NCI-H187 treated with DMSO at 0.1 percent for 48 hours (cell line): ENCODE measurements around the gene PPP2R2B.
"Not testable (repeated sequence)": the region's sequence is repeated elsewhere in the genome, so short reads cannot be mapped to it uniquely, and the experiment has no call there.

Experiments used
- DNase-seq: peaks from one replicate; lab custom pipeline; 2025; lab: John Stamatoyannopoulos, UW

The PPP2R2B gene

DNA sequence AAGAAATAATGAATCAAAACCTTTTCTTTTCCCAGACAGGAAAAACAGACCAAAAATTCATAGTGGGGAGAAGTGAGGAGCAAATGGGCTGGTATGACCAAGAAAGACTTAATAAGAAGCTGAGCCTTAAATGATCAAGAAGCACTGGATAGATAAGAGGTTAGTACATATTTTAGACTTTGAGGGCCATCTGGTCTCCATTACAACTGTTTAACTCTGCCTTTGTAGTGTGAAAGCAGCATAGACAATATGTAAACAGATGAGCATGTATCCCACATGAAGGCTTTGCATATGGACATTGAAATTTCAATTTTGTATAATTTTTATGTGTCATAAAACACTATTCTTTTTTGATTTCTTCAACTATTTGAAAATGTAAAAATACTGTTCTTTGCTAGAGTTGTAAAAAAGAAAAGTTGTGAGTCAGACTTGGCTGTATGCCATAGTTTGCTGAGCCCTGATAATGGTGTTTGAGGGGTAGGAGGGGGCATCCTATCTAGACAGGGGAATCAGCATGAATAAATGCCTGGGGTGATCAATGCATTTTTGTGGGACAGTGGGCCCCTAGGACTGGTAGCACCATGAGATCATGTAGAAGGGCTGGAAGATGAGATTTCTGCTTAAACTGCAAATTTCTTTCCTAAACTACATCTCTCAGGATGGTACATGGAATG is 270.8 kb downstream of the PPP2R2B start:
- DNase-seq, result no peak

DNA sequence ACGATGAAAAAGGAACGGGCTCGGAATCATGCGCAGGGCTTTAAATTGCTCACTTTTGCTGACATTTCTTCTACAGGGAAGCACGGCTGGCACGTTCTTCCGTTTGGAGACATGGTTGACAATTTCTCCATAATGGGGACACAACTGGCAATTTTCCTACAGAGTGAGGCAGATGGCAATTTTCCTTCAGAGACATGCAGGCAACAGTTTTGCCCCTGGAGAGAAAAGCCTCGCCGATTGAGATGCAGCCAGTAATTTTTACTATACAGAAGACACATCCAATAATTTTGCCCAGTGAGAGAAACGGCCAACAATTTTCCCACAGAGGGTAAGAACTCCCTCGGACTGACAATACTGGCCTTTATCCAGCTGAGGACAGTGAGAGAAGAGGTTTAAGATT is 271.7 kb downstream of the PPP2R2B start:
- DNase-seq, result no peak

DNA sequence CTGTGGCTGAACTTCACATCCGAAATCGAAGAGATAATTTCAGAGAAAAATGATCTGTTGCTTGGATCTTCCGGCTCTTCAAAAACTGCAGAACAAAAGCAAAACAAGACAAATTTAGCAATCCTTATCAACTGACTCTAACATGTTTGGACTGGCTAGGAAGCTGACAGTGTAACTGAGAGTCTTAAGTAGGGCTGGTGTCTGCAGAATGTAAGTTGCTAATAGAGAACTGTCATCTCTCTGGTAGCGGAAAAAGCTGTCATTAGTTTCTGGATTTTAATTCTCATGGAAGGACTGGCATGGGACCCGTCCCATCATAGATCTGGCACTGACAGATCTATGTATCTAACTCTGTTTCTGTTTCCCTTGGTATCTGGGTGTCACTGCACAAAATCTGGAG is 278.2 kb downstream of the PPP2R2B start:
- DNase-seq, result no peak

DNA sequence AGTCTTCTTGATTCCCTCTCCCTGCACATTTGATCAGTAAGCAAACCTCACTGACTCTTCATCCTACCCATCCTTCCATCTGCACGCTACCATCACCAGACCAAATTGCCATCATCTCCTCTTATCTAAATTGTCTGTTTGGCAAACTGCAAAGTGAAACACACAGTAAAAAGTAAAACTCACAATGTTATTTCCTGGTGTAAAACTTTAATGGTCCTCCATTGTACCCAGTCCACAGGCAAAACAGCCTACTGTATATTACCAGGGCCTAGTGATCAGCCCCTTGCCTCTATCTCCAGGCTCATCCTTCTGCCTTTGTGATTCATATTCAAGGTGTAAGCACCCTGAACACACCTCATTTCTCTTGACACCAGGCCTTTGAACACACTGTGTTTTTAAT is 279.3 kb downstream of the PPP2R2B start:
- no peak for DNase-seq

DNA sequence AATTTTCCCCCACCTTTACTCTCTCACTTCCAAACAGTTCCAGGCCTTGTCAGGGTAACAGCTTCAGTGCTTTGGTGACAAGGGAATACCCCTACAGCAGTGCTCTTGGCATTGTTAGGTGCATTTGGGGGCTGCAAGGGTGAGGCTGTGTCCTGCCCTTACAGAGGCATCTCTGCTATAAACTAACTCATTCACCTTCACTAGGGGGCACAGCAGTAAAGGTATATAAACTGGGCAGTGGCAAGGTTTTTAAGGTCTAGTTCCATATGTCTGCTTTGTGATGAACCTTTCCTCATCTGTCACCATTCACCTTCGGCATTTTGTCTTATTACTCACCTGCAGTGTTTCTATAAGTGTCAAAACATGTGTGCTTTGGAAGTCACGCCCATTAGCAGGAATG is 283.5 kb downstream of the PPP2R2B start:
- DNase-seq, result no peak

DNA sequence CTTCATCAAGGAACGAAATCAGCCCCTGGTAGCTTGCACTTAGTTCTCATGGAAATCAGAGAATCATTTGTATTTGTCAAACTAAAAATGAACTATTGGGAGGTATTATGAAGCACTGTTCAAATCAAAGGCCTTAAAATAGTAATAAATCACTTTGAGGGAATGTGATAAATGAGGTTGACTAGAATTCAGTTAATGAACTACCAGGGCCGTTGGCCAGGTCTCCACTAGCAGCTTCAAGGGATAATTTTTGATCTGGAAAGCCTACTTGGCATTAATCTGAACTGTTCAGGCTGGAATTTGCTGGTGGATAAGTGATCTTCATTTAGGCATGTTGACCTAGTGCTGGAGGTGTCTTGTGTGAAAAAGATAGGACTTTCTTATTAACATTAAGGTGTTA is 286.2 kb downstream of the PPP2R2B start:
- DNase-seq, result no peak

DNA sequence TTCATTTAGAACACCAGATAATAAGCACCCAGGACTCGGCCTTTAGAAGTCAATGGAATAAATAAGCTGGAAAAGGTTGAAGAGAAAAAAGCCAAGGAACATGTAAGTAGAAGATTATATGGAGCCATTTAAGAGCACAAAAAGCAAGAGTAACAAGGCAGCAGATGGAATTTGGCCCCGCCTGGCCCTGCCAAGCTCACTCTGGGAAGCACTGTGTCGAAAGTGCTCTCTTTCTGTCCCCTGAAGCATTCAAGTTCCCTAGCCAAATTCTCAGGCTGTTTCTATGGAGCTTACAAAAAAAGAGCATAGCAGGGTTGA is 289.6 kb downstream of the PPP2R2B start:
- DNase-seq, result no peak

DNA sequence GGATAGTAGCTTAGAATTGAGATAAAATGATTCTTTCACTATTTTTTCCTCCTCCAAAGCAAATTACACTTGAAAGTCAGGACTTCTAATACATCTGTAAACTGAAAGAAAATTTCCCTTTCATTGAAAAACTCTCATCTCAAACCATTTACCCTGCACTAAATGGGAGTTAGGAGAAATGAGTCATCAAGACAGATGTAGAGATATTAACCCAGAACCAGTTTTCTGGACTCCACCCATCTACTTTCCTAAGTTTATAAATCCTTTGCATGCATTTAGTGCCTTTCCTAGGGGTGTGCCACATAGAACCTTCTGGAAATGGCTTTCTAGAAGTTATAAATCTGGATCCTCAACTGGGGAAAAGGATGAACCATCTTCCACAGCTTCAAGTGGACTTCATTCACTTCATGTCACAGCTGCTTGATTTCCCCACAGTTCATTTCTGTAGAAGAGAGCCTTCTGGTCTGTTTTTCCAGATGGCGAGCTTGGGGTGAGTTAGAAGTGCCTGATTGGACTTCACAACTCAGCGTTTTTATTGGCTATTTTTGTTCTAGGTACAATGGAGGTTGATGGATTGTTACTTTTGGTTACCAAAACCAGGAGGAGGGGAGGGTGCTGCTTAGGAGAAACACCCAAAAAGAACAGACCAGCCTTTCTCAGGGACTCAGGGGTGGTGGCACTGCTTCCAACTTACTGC is 290.1 kb downstream of the PPP2R2B start:
- DNase-seq, result no peak

DNA sequence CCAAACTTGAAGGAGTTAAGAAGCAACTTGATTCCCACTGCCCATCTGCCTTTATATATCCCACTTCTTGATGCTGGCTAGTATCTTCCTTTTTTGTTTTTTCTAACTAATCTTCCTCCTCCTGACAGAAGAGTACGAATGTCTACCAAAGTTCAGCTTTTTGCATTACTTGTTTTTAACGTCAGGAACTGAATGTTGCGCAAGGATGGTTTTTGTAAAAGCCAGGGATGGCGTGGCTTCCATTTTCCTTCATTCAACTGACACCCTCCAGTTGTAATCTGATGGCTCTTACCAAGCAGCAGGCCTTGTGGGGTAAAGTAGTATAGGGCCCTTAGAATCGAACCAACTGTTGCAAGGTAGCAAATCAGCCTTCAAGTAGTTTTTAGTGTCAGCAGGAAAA is 291.8 kb downstream of the PPP2R2B start:
- no peak for DNase-seq

DNA sequence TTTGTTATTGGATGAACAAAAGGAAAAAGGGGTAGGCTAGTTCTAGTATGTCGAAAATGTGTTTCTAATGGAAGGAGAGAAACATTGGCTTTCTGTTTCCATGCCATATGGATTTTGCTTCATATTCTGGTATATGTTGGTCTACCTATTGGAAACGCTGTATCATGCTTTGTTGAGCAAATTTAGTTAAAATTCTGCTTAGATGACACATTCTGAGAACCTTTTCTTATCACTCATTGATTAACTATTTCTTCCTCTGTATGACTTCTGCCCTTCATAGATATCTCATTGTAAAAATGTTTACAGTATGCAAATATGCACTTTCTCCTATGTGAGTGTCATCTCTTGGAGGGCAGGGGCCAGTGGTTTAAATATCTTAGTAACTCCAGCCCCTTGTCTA is 293.8 kb downstream of the PPP2R2B start:
- no peak for DNase-seq

DNA sequence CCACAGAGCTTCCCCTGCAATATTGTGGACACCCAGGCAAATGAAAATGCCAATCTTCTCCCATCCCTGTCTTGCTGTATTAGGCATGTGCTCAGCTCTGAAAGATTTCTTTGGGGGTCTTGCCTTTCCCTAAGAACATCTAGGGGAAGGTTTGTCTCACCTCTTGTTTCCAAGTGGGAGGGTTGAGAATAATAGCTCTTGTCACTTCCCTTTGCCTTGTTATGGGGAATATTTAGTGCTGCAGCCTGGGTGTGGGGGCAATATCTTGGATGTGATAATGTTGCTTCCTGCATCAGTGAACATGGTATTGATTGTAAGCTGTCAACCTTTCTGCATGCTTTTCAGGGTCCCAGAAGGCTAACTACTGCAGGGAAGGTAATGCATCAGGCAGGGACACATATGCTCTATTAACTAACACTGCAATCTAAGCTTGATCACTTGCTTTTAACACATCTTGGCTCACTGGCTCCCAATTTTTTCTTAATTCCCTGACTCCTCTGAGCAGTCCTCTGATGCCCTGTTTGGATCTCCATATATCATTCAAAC is 296.4 kb downstream of the PPP2R2B start:
- no peak for DNase-seq

DNA sequence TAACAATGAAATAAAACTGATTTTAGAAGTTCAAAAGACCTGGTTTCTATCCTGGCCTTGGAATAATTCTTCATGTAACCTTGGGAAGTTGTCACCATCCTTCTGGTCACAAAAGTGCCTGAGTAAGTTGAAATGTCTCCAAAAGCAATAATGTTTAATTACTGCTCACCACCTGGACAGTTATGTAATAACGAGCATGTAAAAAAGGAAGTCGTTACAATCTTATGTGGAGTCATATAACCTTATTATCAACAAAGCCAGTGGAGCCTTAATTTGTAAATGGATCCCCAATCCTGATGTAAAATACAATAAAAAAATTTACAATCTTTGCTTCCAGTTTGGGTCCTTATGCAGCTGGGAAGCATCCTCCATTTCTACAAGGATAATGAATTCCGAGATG is 298.3 kb downstream of the PPP2R2B start:
- DNase-seq, result no peak

DNA sequence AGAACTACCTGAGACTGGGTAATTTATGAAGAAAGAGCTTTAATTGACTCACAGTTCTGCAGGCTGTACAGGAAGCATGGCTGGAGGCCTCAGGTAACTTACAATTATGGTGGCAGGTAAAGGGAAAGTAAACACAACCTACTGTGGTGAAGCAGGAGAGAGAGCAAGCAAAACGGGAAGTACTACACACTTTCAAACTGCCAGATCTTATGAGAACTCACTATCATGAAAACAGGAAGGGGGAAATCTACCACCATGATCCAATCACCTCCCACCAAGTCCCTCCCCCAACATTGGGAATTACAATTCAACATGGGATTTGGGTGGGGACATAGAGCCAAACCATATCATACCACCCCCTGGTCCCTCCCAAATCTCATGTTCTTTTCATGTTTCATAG is 303.8 kb downstream of the PPP2R2B start:
- DNase-seq, result no peak

DNA sequence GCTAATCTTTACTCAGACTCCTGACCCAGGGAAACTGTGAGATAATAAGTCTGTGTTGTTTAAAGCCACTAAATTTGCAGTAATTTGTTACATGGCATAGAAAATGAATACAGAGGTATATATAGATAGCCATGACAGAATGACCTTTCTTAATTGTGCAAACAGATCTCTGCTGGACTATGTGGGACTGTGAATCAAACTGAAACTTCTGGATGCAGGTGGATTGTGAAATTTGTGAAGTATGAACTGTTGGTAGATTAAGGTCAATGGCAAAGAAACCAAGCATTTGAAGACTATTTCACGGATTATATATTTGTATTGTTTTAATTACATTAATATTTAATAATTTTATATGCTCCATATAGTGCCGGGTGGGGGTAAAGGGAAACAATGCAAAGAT is 310.4 kb downstream of the PPP2R2B start:
- DNase-seq, result no peak

DNA sequence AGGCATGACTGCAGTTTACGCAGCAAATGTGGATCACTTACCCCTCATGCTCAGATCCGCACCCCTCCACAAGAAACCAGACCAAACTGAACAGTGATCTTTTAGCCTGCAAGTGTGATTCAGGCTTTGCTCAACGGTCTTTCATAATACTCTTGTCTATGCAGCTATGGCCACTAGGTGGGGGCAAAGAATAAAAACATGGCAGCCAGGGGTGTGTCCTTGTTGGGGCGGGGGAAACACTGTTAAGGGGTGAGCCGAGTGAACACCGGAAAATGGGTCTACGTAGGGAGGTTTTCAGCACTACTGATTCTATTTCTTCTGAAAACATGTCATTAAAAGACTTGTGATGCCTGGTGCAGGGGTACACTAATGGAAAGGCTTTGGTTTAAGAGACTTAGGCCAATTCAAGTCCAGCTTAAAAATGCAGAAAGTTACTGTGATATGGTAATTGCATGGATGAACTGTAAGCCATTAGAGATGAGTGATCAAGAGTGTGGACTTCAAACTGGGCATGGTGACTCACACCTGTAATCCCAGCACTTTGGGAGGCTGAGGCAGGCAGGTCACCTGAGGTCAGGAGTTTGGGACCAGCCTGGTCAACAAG is 312.7 kb downstream of the PPP2R2B start:
- peak; percentile 64 for DNase-seq

DNA sequence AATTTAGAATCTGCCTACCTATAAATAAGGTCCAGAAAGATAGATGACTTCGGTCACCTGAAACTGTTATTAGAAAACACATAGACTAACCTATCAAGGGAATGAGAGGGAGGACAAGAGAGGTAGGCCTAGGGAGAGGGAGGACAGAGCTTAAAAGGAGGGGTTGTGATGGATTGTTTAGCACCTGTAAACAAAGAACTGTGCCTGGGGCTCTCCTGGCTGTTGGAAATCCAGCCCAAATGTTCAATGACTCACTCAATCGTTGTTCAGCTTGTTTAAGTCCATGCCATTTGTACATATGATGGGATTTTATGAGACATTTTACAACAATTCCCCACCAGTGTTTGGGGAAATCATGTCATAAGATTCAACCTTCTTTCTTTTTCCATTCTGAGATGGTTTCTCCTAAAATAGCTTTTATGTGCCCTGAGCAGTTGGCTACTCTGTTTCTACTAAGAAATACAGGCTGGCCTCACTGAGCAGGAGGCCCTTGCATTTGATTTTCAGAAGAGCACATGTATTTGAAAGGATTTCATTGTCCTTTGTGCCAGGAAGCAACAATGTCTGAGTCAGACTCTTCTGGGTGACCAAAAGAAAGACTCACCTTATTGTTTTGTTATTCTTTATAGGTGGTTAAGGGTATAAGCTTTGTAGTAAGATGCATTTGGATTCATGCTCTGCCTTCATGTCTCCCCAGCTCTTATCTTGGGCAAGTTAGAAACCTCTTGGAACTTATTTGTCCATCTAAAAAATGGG is 314.4 kb downstream of the PPP2R2B start:
- DNase-seq, result no peak

DNA sequence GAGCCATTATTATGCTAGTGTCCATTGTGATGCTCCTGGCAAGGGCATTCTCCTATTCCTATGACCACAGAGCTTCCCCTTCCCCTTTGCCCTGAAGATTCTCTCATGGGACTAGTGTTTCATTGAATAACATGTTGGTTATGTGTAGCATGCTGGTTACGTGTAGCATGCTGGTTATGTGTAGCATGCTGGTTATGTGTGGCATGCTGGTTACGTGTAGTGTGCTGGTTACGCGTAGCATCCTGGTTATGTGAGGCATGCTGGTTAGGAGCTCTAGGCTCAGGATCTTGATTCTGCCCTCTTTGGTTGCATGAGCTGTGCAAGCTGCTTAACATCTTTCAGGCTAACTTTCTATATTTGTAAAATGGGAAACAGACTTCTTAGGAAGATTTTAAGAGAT is 316.1 kb downstream of the PPP2R2B start:
- DNase-seq, result no peak

DNA sequence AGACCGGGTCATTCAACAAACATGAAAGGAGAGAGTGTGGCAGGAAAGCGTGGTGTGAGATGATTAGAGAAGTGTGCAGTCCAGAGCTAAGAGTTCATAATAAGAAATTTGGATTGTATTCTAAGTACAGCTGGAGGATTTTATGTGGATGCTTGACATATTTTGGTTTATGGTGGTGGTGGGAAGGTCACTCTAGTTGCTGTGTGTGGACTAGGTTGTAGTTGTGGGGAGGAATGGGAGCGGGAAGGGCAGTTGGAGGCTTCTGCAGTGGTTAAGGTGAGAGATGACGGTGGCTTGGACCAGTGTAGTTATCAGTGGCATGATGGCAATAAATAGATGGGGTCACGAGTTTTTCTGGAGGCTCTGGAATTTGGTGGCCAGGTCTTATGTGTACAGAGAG is 316.8 kb downstream of the PPP2R2B start:
- DNase-seq, result no peak

DNA sequence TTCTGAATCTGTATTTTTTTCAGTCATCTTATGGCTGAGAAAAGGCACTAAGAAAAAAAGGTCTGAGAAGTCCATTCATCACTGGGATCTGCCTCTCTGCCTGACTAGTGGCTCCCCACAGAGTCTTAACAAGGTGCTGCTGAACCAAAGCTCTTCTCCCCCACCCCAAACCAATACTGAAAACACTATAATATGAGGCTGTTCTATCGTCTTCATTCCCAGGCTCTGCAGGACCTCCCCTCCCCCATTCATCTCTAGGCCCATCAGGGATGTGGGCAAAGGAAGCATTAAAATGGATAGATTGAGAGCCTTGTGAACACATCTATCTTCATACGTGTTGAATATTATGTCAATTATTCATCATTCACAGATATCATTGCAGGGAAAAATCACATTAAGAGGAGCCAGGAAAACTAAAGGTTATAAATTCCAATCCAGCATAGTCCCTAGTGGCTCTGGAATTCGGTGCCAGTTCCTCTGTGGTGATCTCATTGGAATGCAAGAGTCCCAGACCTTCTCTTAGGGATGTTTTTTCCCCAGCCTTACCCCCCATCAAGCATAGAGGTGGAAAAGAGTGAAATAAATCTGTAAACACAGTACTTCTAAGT is 318.2 kb downstream of the PPP2R2B start:
- DNase-seq, result no peak

DNA sequence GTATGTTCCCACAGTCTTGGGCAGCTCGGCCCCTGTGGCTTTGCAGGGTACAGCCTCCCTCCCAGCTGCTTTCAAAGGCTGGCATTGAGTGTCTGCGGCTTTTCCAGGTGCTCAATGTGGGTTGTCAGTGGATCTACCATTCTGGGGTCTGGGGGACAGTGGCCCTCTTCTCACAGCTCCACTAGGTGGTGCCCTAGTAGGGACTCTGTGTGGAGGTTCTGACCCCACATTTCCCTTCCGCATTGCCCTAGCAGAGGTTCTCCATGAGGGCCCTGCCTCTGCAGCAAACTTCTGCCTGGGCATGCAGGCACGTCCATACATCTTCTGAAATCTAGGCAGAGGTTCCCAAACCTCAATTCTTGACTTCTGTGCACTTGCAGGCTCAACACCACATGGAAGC is 321.7 kb downstream of the PPP2R2B start:
- DNase-seq, result not testable (repeated sequence)

DNA sequence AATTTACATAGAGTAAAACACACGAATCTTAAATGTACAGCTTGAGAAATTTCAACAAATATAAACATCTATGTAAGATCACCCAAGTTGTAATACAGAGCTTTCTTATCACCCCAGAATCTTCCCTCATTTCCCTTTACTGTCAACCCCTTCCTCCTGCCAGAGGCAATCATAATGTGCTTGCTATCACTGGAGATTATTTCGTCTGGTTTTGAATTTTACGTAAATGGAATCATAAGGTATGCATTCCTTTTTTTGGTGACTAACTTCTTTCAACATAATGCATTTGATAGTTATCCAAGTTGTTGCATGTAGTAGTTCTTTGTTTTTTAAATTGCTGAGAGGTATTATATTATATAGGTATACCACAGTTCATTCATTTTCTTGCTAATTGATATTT is 325.1 kb downstream of the PPP2R2B start:
- DNase-seq, result no peak

DNA sequence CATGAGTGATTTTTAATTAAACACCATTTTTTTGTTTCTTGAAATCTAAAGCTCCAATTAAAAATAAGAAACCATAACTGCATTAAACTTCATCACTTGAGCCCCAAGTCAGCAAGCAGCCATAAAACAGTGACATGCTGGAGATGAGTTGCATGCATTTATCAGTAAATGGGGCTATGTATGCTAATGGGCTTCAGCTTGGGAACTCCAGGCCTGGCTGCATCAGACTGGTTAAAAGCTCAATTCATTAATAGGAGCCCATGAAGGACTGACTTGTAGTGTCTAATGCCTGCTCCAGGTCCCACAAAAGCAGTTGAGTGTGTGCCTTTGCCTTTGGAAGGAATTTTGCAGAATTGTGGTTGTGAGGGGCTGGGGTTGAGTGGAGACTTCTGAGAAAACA is 328.9 kb downstream of the PPP2R2B start:
- no peak for DNase-seq
